Esophagus muscularis mucosa (tissue), 3 donors: ENCODE data around the gene POLDIP3.

Source experiments
- CTCF ChIP-seq, 3 experiments: fragments of 200-600 bp in 2 of 3; fragments of 450-650 bp in 1 of 3; sonication (generic) in 2 of 3; IDR thresholded peaks; one replicate each; pipeline ENCODE4 v1.5.1; 2017 to 2019; ENCODE audit warnings: antibody characterized with exemption in 3 of 3, mild to moderate bottlenecking in 2 of 3, moderate library complexity in 1 of 3
- POLR2A ChIP-seq: fragments of 450-650 bp; IDR thresholded peaks from one replicate; pipeline ENCODE4 v1.6.1; 2017; ENCODE audit warnings: antibody characterized with exemption, moderate library complexity, mild to moderate bottlenecking, low read depth
- POLR2AphosphoS5 ChIP-seq, 2 donors: sonication (generic); formaldehyde crosslinking; IDR thresholded peaks; one replicate each; pipeline ENCODE4 v1.6.1; 2017; ENCODE audit warnings: antibody characterized with exemption in 2 of 2

GRCh38 chr22:42627981-42628380, 13.3 kb upstream of the POLDIP3 start:
- TF ChIP-seq POLR2A (no peak), CTCF (IDR thresholded peaks at IDR 0.05) (no peak), POLR2AphosphoS5 (IDR thresholded peaks at IDR 0.05) (no peak)
